ENCODE results near the gene SLC41A1.
A peak's percentile ranks its signal among the peaks of the same experiment; 100 is the strongest.
"Not testable (repeated sequence)": the region's sequence is repeated elsewhere in the genome, so short reads cannot be mapped to it uniquely, and the experiment has no call there.

SLC41A1 gene

DNA sequence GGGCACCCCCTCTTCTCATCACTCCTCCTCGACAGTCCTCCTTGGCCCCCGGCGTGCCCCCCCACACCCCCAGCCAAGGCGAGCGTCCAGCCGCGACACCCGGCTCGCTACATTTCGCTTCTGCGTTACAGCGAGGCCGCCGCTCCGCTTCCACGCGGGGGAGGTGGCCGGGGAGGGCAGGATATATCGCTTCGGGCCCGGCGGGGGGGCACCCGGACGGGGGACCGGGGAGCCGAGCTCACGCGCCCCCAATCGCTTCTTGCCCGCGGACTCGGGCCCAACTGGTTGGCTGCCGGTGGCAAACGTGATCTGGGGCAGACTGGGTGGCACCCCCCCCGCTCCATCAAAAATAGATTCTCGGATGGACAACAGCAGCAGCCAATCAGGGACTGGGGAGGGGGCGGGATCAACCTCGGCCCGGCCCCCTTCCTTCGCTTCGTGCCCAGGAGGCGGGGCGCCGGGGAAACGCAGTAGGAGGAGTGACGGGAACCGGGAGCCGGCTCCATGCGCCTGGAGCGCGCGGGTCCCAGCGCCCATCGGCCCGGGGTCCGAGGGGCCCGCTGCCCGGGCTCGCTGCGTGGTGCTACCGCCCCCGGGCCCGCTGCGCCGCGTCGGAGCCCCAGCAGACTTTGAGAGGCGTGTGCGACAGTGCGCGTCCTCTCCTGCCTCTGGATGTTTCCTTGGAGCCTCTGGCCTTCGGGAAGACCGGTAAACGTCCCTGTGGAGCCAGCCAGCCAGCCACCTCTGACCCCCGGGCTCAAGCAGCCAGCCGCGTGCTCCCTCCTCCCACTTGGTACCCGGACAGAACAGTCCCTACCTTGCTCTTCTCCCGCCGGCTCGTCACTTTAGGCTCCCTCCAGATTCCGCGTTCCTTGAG lies at the start of gene SLC41A1:
Gene SLC41A1, minus strand, starts transcription at position 321 of the 877 bp plus-strand sequence. CDS start 2,757 bp downstream, outside the sequence.
- peak; percentile 98 for DNase-seq (ENCODE audit: low spot score)

DNA sequence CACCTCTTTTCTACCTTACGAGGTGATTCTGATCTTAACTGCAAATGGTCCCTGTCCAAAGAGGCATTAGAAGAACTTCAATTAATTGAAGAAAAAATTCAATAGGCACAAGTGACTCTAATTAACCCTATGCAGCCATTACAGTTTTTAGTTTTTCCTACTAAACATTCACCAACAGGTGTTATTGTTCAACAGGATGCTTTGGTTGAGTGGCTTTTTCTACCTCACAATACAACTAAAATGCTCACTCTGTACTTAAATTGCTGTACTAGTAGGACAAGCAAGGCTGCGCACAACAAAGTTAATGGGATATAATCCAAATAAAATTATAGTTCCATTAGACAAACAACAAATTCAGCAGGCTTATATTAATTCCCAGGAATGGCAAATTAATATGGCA lies 48.5 kb upstream of the SLC41A1 start:
- DNase-seq (ENCODE audit: low spot score) = no peak

DNA sequence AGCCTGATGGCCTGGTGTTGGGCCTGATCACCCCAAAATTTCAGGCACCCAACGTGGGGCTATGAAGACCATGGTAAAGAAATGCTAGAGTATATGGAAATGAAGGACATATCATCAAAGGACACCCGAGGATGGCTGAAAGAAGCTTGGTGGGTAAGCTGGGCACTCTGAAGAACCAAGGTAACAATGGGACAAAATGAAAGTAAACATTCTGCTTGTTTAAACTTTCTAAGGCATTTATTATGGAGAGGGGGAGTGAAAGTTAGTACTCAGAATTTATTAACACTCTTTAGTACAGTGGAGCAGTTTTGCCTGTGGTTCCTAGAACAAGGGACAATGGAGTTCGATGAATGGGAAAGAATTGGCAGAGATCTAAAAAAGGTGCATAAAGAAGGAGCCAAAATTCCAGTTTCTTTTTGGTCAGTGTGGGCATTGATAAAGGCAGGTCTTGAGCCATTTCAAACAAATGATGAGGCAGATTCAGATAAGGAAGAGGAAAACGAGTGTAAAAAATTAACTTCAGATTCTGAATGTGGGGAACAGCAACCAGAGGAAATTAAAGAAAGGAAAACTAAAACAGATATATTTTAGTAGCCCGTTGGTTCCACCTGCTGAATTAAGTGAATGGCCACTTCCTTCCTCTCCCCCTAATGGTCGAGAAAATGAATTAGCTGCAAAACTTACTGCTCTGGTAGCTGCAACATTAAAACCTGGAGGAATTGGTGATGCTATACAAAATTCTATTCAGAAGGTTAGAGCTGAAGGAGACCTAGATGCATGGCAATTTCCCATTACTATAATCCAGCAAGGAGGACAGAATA lies 45.4 kb upstream of the SLC41A1 start:
- DNase-seq (ENCODE audit: low spot score) = no peak

DNA sequence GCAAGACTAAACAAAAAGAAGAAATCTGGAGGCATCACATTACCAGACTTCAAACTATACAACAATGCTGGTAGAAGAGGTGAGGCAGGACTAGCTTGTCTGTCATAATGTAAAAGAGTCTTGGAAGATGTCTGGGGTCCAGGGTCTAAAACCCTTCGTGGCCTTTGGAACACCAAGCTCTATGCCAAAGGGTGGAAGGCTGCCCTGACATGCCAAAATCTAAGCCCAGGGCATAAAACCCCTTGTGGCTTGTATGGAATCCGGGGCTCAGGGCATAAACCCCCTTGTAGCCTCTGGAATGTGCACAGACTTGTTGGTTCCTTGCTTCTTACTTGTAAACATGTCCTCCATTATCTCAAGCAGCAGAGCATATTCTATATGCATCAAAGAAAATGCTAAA lies 44.5 kb upstream of the SLC41A1 start:
- not testable (repeated sequence) for DNase-seq (ENCODE audit: low spot score)

DNA sequence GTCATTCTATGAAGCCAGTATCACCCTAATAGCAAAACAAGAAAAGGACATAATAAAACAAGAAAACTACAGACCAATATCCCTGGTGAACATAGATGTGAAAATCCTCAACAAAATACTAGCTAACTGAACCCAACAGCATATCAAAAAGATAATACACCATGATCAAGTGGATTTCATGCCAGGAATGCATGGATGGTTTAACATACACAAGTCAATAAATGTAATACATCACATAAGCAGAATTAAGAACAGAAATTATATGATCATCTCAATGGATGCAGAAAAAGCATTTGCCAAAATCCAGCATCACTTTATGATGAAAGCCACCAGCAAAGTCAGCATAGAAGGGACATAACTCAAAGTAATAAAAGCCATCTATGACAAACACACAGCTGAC lies 43.4 kb upstream of the SLC41A1 start:
- DNase-seq (ENCODE audit: low spot score) = no peak

DNA sequence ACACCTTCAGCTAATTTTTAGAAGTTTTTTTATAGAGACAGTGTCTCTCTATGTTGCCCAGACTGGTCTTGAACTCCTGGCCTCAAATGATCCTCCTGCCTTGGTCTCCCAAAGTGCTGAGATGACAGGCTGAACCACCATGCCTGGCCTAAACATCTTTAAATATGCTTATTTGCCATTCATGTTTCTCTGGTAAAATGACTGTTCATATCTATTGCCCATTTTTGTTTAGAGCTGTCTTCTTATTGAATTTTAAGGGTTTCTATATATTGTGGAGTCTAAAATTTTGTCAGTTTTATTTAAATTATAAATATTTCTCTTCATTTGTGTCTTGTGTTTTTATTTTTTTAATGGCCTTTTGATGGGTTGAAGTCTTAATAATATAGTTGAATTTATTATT lies 40.0 kb upstream of the SLC41A1 start:
- DNase-seq (ENCODE audit: low spot score) = no peak

DNA sequence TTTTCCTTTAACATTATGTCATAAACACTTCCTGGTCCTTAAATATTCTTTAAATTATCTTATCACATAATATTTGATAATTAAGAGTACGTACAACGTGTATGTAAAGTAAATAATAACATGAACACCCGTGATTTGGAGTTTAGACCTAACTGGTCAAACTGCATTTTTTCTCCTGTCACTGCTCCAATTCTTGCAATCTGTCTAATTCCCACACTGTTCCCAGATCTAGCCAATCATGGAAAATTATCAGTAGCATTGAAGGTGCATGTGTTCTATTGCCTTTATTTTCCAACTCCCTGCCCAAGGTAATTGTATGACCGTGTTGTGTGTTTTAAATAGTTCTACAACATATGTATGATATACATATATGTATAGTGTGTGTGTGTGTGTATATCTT lies 39.0 kb upstream of the SLC41A1 start:
- DNase-seq (ENCODE audit: low spot score) = no peak

DNA sequence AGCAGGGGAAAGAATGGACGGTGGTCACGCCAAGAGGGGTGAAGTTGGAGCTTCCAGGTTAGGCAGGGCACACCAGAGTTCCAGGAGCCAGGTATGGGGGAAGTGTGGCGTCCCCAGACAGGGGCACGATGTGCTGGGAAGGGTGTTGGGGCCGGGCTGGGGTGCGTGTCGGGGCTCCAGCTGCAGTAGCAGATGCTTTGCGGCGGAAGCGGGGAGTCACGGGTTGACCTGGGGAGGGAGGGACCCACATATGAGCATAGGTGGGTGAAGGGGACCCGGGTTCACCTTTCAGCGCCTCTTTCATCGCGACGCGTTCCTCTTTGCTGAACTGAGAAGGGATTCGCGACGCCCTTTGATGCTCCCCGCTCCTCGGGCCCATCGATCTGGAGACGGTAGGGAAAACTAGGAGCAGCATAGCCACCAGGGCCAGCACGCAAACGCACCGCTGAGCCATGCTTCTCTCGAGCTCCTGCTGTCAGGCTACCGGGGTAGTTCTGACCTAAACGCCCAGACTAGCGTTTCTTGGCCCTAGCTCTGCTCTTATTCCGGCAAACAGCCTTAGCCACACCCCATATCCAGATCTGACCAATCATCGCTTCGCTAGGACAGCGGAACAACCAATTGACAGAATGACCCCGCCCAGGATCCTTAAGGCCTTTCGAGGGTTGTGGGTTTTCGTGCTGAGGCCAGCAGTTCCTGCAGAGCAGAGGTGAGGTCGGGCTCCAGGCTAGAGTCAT lies 36.8 kb upstream of the SLC41A1 start, which contains the start of gene PM20D1:
Gene PM20D1, minus strand, starts transcription at position 514 of the 737 bp plus-strand sequence. Its CDS starts 60 bp downstream, at position 454.
- DNase-seq (ENCODE audit: low spot score) = peak; percentile 94

DNA sequence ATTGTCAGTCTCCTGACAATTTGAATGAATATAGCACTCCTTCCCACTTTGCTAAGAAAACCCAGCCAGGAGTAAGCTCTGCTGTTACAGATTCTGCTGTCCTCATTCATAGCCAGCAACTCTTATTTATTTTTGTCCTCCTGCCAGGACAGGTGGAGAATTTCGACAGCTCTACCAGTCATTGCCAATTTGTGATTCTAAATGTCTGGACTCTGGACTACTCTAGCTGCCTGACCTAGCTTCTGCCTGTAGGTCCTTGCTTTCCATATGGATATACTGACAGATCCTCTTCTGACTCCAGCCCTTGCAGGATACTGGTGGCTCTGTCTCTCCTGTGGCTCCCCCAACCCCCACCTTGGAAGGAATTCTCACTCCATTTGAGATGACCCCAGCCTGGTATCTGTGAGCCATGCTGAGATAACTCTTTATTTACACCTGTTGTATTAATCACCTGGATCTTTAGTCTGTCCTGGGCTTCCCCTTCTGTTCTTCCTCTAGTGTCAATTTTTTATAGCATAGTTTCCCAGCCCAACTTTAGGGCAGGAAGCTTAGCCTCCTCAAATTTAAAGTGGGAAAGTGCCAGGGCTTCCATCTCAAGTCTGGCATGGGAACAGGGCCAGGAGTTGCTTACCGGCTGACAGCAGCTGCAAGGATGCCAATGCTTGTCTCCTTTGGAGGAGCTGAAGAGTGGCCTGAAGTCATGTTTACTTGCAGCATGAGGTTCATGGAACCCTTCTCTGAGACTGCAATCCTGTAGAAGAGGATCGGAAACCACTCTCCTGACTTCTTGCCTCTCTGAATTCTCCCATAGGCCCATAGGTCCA lies 30.2 kb upstream of the SLC41A1 start:
- no peak for DNase-seq (ENCODE audit: low spot score)

DNA sequence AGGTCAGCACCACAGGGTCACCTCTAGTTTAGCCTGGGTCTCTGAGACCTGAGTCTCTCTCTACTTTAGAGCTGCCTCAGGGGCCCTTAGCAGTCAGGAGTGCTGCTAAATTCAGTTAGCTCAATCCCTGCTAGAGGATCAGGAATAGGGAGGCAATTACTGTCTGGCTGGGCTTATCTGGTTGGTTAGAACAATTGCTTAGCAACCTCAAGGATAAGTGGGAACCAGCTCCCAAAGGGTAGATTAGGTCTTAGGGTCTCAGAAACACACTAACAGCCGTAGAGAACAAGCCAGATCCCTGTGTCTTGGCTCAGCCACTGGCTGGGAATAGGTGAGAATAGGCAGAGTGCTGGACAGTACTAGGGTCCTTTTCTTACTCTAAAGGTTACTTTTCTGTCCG lies 29.2 kb upstream of the SLC41A1 start:
- DNase-seq (ENCODE audit: low spot score) = no peak

DNA sequence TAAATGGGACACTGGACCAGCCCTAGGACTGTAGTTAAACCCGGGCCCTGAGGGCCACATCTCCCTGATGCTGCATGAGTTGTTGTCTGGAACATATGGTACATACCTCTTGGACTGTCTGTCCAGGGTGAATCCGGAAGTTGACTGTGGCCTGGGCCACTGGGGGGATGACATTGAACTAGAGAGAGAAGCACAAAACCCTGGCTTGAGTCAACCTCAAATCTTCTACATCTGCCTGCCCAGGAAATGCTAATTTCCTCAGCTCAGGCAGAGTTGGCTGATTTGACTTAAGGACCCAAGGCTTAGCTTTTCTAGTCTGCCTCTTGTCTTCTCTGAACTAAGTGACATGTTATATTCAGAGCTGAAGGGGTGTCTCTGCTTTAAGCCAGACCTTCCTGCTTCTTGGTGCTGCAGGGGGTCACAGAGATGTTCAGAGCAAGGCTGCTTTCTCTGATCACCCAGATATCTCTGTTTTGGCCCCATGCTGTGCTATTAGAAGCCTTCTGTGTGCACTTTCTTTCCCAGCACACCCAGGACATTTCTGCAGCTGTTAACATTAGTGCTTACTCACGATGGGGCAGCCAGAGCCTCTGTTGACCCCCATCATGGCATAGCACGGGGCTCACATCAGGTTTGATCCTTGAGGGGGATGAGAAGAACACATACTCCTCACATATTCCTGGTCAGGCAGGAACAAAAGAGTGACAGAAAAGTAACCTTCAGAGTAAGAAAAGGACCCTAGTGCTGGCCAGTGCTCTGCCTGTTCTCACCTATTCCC lies 27.3 kb upstream of the SLC41A1 start:
- no peak for DNase-seq (ENCODE audit: low spot score)

DNA sequence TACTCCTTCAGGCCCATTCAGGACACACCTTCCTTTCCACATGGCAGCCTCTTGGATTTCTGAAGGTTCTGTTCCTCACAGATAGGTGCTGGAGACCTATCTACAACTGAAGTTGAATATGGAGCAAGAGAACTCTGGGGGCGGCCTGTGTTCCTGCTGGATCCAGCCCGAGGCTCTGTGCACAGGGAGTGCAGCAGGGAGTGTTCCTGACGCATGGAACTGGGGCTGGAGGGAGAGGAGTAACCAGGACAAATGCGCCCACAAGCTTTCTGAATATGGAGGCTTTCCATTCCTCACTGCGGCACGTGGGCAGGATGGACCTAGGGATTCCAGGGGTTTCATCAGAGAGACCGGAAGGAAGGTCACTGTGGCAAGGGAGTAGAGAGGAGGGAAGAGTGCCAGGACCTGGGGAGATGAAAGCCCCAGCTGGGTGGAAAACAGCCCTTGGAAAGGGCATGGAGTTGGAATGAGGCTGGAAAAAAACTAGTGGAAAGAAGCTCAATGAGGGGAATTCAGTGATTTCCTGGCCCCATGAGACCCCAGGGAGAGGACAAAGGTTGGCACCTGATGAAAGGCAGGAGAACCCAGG lies 24.5 kb upstream of the SLC41A1 start:
- no peak for DNase-seq (ENCODE audit: low spot score)

DNA sequence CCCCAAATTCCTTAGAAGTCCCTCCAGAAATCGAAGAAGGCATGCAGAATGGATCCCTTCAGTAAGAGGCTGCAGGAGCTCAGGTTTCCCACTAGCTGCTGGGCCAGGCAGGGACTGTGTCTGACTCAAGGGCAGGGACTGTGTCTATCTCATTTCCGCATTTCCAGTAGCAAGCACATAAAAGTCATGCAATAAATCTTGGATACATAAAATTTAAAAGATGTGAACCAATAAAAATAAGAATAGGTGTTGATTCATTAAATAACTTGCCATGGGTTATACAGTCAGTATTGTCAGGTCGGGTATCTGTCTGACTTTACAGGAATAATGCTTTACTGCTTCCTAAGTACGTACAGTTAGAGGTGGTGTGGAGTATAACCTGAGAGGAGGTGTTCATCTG lies 21.8 kb upstream of the SLC41A1 start:
- DNase-seq (ENCODE audit: low spot score) = no peak

DNA sequence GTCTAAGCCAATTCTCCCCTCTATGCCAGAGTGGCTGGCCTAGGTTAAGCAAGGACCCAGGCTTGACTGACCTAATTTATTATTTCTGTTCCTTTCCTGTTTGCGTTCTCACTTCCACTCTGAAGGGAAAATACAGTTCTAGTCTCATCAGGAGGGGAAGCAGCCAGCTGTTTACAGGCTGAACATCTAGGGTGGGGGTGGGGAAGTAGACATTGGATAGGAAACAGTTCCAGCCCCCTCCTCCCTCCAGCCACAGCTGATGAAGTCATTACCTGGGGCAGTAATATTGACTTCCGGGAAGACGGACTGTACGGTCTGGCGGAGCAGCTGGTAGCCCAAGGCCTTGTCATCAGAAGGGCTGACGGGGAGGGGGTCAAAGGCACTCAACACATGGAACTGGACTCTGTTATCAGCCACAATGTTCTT lies 19.3 kb upstream of the SLC41A1 start:
- peak; percentile 36 for DNase-seq (ENCODE audit: low spot score)

DNA sequence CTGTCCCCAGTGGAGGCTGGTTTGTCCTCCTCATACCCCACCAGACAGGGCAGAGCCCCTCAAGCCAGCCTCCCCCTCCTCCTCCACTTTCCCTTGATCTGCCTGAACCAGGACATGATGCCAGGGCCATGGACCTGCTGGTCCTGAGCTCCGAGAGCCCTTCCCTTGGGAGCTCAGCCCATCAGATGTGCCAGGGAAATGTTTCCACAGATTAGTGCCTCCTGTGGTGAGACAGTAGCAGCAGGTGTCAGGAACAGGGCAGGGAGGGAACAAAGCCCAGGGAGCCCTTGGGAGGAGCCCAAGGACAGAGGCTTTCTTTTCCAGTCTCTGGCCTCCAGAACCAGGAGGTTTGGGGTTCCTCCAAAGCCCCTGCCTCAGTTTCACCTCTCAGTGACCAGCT lies 14.6 kb upstream of the SLC41A1 start:
- no peak for DNase-seq (ENCODE audit: low spot score)

DNA sequence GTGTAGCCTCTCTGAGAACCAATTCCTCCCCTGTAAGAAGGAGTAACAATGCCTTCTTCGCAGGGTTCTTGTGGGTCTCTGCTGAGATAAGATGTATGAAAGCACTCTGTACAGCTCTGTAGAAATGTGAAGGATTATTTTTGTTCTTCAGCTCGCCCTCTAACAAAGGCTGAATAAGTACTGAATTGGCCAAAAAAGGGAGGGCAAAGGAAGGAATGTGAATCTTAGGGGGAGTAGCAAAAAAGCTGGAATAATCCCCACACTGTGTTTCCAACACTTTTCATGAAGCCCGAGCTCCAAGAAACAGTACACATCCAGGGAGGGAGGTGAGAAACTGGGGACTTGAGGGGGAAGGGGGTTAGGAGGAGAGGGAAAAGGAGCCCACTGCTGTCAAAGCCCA lies 14.0 kb upstream of the SLC41A1 start:
- DNase-seq (ENCODE audit: low spot score) = no peak

DNA sequence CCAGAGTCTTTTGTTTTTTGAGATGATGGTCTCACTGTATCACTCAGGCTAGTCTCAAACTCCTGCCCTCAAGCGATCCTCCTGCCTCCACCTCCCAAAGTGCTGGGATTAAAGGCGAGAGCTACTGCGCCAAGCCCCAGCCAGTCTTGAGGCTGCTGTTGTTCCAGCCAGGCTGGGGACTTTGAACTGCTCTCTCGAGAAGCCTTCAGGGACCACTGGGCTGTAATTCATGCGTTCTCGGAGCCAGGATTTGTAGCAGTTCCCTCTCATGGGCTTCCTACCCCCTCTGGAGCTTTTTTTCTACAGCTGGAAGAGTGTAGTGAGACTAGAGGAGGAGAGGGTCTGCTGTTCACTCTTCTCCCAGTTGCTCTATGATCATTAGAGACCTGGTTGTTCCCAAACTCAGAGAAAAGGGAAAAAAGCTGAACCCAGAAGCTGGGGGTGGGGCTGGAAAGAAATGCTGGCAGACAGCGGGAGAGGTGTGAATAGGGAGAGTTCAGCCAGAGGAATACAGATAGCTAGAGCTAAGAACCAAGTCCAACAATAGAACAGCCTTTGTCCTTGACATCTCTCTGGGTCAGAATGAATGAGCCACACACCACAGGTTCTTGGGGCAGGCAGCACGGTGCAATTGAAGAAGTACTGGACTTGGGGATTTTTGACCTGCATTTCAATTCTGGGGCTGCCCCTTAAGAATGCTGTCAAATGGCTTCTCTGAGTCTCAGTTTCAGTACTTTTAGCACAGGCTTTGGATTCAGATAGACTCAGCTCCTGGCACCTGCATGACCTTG lies 13.2 kb upstream of the SLC41A1 start:
- no peak for DNase-seq (ENCODE audit: low spot score)

DNA sequence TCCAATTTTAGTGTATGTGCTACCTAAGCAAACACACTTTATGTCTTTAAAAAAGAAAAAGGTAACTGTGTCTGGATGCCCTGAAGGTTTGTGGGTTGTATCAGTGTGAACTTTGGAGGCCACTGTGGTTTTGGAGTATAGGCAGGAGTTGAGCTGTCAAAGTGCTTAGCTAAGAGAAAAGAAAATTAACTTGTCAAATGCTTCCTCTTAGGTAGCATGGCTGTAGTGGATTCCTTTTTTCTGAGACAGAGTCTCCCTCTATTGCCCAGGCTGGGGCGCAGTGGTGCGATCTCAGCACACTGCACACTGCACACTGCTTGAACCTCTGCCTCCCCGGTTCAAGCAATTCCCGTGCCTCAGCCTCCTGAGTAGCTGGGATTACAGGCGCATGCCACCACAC lies 11.2 kb upstream of the SLC41A1 start:
- DNase-seq (ENCODE audit: low spot score) = no peak

DNA sequence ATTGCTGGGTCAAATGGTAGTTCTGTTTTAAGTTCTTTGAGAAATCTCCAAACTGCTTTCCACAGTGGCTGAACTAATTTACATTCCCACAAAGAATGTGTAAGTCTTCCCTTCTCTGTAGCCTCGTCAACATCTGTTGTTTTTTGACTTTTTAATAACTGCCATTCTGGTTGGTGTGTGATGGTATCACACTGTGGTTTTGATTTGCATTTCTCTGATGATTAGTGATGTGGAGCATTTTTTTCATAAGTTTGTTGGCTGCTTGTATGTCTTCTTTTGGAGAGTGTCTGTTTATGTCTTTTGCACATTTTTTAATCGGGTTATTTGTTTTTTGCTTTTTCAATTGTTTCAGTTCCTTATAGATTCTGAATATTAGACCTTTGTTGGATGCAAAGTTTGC lies 10.3 kb upstream of the SLC41A1 start:
- not testable (repeated sequence) for DNase-seq (ENCODE audit: low spot score)
